Ovary (tissue), 9 donors: ENCODE data around the gene SEC24C. TPM values are rescaled to one million over a fixed set of nuclear protein-coding genes. Genes with fewer than 3 reads are reported as not detected.

Source experiments
- DNase-seq, 5 donors: peaks; one replicate each; pipeline ENCODE4 v3.0.0-alpha.2; 2019 to 2020
- H3K27ac ChIP-seq, 2 donors: fragments of 200-600 bp; one replicate each; pipeline versions ENCODE4 v1.5.1 to v1.8.0; 2019 to 2022
- H3K27me3 ChIP-seq: fragments of 200-600 bp; one replicate; pipeline ENCODE4 v1.8.0; 2022
- H3K36me3 ChIP-seq: fragments of 200-600 bp; sonication (generic); one replicate; pipeline ENCODE4 v1.5.1; 2019
- H3K4me1 ChIP-seq: one replicate; pipeline ENCODE4 v1.8.1; 2013; ENCODE audit warnings: mild to moderate bottlenecking, moderate library complexity; ENCODE audit not compliant: insufficient read depth
- H3K4me3 ChIP-seq: fragments of 200-600 bp; sonication (generic); one replicate; pipeline ENCODE4 v1.5.1; 2017
- H3K9me3 ChIP-seq, 2 donors: fragments of 200-600 bp in 1 of 2; sonication (generic) in 1 of 2; one replicate each; pipeline versions ENCODE4 v1.5.1 to v1.8.1; 2013 to 2019; ENCODE audit warnings: mild to moderate bottlenecking in 1 of 2, moderate library complexity in 1 of 2
- EP300 ChIP-seq: sonication (generic); formaldehyde crosslinking; IDR thresholded peaks from one replicate; pipeline ENCODE4 v1.6.1; 2017; ENCODE audit warnings: antibody characterized with exemption
- POLR2A ChIP-seq: fragments of 450-650 bp; IDR thresholded peaks from one replicate; pipeline ENCODE4 v1.6.1; 2017; ENCODE audit warnings: antibody characterized with exemption, mild to moderate bottlenecking, moderate library complexity
- WGBS, 3 donors: extraction: QIAGEN DNeasy Blood & Tissue Kit in 1 of 3; methylation state at CpG; one replicate each; pipeline versions ENCODE4 v1.1.5 to v1.1.7; 2013 to 2017; 5-methylcytosine and 5-hydroxymethylcytosine counted together
- intact Hi-C, 4 donors: fragments of 100-400 bp; cut with DNase I; formaldehyde crosslinking; loops; one replicate each; pipeline versions ENCODE4 v1.11.0 to v1.15.1; 2022 to 2023
- polyA plus RNA-seq, 2 donors: library from polyadenylated mRNA; stranded (reverse); fragments of 200-250 nt in 1 of 2; fragments of 350-450 nt in 1 of 2; fragmentation: Illumina TruSeq in 1 of 2; extraction: RNeasy Lipid Tissue Mini Kit (QIAGEN cat#74804) in 1 of 2; gene quantifications; one replicate each; pipeline ENCODE4 v1.2.3, GENCODE V29; 2013 to 2014
- small RNA-seq: library from RNA; depleted of rRNA; stranded (forward); fragments of <200 nt; gene quantifications from one replicate; pipeline ENCODE3, GENCODE V24; 2016
- total RNA-seq, 7 donors: library from RNA; depleted of rRNA in 2 of 7; stranded (reverse); fragments of >200 nt in 2 of 7; fragmentation: NEBNext Ultra II Directional in 3 of 7; extraction: Animal tissue kit (Norgen Biotek cat#: 25700) in 3 of 7; gene quantifications; one replicate each; pipeline versions ENCODE4 v1.1.0 to v1.2.4, GENCODE V29; 2016 to 2023
- TF ChIP-seq, protein P1 (sequence below), 3 donors: fragments of 450-650 bp in 2 of 3; fragments of 200-600 bp in 1 of 3; IDR thresholded peaks; one replicate each; pipeline versions ENCODE4 v1.5.1 to v1.8.0; 2016 to 2022; ENCODE audit warnings: antibody characterized with exemption in 3 of 3, mild to moderate bottlenecking in 1 of 3
- donor health status: DM: no; HTN: no; CAD: no; lungs with moderate emphysema.
- donor health status: DM: no; HTN: no; CAD: no.
- donor health status: Bipolar disorder and iron deficiency.
- donor health status: DM: yes; HTN: yes; CAD: no.
- donor health status: DM: no; HTN: no; CAD: no.
- donor health status: DM: yes; HTN: yes; CAD: no.

The SEC24C gene
- total and polyA plus RNA-seq, 9 donors, result 30.3 to 70.4 (median 58.8) TPM

- no peak for DNase-seq
- WGBS, 3 donors, result 86% methylated on average over 10 of the region's 10 CpGs
- Histone ChIP-seq H3K4me1 (no peaks in the 10 kb centered on the region), H3K27ac (no peak overlapping the region), H3K4me3 (no peak overlapping the region), H3K27me3 (no peaks in the 10 kb centered on the region), H3K9me3 (no peaks in the 10 kb centered on the region), H3K36me3 (no peaks in the 10 kb centered on the region)
- intact Hi-C loops, result loop anchor here in 1 of 4 donors (2.0 kb wide), 1 partner anchor 26 kb away; no protein-coding TSS in a partner anchor
- TF ChIP-seq POLR2A (no peak), EP300 (no peak)
- TF ChIP-seq, protein P1, sequence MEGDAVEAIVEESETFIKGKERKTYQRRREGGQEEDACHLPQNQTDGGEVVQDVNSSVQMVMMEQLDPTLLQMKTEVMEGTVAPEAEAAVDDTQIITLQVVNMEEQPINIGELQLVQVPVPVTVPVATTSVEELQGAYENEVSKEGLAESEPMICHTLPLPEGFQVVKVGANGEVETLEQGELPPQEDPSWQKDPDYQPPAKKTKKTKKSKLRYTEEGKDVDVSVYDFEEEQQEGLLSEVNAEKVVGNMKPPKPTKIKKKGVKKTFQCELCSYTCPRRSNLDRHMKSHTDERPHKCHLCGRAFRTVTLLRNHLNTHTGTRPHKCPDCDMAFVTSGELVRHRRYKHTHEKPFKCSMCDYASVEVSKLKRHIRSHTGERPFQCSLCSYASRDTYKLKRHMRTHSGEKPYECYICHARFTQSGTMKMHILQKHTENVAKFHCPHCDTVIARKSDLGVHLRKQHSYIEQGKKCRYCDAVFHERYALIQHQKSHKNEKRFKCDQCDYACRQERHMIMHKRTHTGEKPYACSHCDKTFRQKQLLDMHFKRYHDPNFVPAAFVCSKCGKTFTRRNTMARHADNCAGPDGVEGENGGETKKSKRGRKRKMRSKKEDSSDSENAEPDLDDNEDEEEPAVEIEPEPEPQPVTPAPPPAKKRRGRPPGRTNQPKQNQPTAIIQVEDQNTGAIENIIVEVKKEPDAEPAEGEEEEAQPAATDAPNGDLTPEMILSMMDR (IDR thresholded peaks at IDR 0.05), result no peak
Measured at GRCh38 chr10:73818402-73818801, 74.2 kb downstream of the SEC24C start.

GRCh38 chr10:73819081-73819480, 74.9 kb downstream of the SEC24C start:
- DNase-seq, result no peak
- intact Hi-C loops, result loop anchor here in 1 of 4 donors (2.0 kb wide), 1 partner anchor 26 kb away; no protein-coding TSS in a partner anchor
- H3K27ac ChIP-seq, result no peak overlapping the region
- no peaks in the 10 kb centered on the region for H3K36me3 ChIP-seq
- H3K4me3 ChIP-seq, result no peak overlapping the region
- H3K4me1 ChIP-seq, result no peaks in the 10 kb centered on the region
- H3K9me3 ChIP-seq, result no peaks in the 10 kb centered on the region
- no peak for TF ChIP-seq POLR2A
- TF ChIP-seq, protein P1 (IDR thresholded peaks at IDR 0.05), result no peak
- TF ChIP-seq EP300, result no peak
- 52 to 61% (median 61%) methylated on average over 5 of the region's 5 CpGs for WGBS, 3 donors
- no peaks in the 10 kb centered on the region for H3K27me3 ChIP-seq

DNA sequence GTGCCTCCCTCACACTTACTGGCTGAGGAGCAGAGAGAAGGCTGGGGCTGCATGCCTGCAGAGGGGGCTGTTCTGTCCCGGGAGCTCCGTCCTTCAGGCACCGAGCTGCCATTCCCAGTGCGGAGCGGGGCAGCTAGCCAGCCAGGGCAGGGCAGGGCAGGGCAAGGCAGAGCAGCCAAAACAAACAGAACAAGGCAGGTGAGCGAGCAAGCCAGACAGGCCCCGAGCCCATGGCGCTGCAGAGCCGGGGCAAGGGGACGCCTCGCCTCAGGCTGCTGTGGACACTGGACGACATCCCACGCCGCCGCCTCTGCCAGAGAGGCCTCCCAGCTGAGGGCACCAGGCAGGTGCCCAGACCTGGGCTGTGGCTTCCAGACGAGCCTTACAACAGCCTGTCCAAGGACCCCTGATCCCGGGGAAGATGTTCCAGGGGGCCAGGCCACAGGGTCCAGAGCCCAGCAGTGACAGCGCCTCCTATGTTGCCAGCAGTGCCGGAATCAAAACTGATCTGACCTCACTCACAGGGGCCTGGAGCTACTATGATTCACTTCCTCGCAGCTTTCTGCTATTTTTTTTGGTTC, 75.4 kb downstream of the SEC24C start:
- Histone ChIP-seq H3K4me3 (no peak overlapping the region), H3K36me3 (no peaks in the 10 kb centered on the region), H3K9me3 (no peaks in the 10 kb centered on the region), H3K4me1 (no peaks in the 10 kb centered on the region), H3K27me3 (no peaks in the 10 kb centered on the region), H3K27ac (no peak overlapping the region)
- 79 to 86% (median 83%) methylated on average over 20 of the region's 20 CpGs for WGBS, 3 donors
- TF ChIP-seq, protein P1 (IDR thresholded peaks at IDR 0.05), result no peak
- no peak for TF ChIP-seq EP300
- no peak for TF ChIP-seq POLR2A
- DNase-seq, result no peak
- intact Hi-C loops, result loop anchor here in 1 of 4 donors (2.0 kb wide), 1 partner anchor 25 kb away; no protein-coding TSS in a partner anchor

Small RNAs within 50 kb of the gene (small RNA-seq; reads per million reads assigned to genes)
- gene AC022400.4 (not detected), gene AC022400.9 (not detected), gene RNA5SP320 (not detected), gene ZSWIM8-AS1 (not detected)

Other genes with a start within 250 kb of the SEC24C start
- gene PPP3CB, start 248.3 kb upstream of the SEC24C start, total RNA-seq, result 10 to 100 TPM; 36.8 to 59.9 (median 55.0) TPM
- gene PPP3CB, start 248.3 kb upstream of the SEC24C start, polyA plus RNA-seq, result 10 to 100 TPM; 31.2 to 78.2 TPM
- gene USP54, start 153.0 kb upstream of the SEC24C start, total RNA-seq, result 10 to 100 TPM; 29.0 to 72.7 (median 33.1) TPM
- gene USP54, start 153.0 kb upstream of the SEC24C start, polyA plus RNA-seq, result 10 to 100 TPM in 1 of 2 donors, 1 to 10 TPM in 1; 8.0 to 27.8 TPM
- gene MYOZ1, start 102.9 kb upstream of the SEC24C start, total RNA-seq, result 1 to 10 TPM in 3 of 7 donors, under 1 TPM in 3, not detected in 1; 0.25 to 1.8 (median 0.77) TPM
- gene MYOZ1, start 102.9 kb upstream of the SEC24C start, polyA plus RNA-seq, result 1 to 10 TPM; 1.3 to 6.1 TPM
- gene SYNPO2L, start 88.3 kb upstream of the SEC24C start, total RNA-seq, result under 1 TPM in 3 of 7 donors, not detected in 4; 0.12 to 0.61 (median 0.15) TPM
- under 1 TPM; 0.07 to 0.35 TPM for gene SYNPO2L, start 88.3 kb upstream of the SEC24C start, polyA plus RNA-seq
- 10 to 100 TPM in 2 of 7 donors, 1 to 10 TPM in 5; 2.0 to 11.1 (median 8.4) TPM for gene AGAP5, start 46.3 kb upstream of the SEC24C start, total RNA-seq
- 1 to 10 TPM; 4.7 to 5.6 TPM for gene AGAP5, start 46.3 kb upstream of the SEC24C start, polyA plus RNA-seq
- gene CHCHD1, start 37.7 kb downstream of the SEC24C start, total RNA-seq, result 10 to 100 TPM; 12.5 to 33.4 (median 16.9) TPM
- 10 to 100 TPM; 26.3 to 30.6 TPM for gene CHCHD1, start 37.7 kb downstream of the SEC24C start, polyA plus RNA-seq
- 10 to 100 TPM; 56.1 to 90.7 (median 69.3) TPM for gene ZSWIM8, start 41.2 kb downstream of the SEC24C start, total RNA-seq
- gene ZSWIM8, start 41.2 kb downstream of the SEC24C start, polyA plus RNA-seq, result 10 to 100 TPM; 42.7 to 80.9 TPM
- gene NDST2, start 67.2 kb downstream of the SEC24C start, total RNA-seq, result 10 to 100 TPM; 24.4 to 37.5 (median 30.5) TPM
- 10 to 100 TPM; 16.7 to 17.0 TPM for gene NDST2, start 67.2 kb downstream of the SEC24C start, polyA plus RNA-seq
- gene CAMK2G, start 130.2 kb downstream of the SEC24C start, total RNA-seq, result 10 to 100 TPM in 6 of 7 donors, 1 to 10 TPM in 1; 9.8 to 25.0 (median 16.7) TPM
- gene CAMK2G, start 130.2 kb downstream of the SEC24C start, polyA plus RNA-seq, result 10 to 100 TPM; 12.6 to 42.9 TPM
- 1 to 10 TPM in 4 of 7 donors, under 1 TPM in 3; 0.24 to 7.6 (median 4.6) TPM for gene PLAU, start 166.8 kb downstream of the SEC24C start, total RNA-seq
- gene PLAU, start 166.8 kb downstream of the SEC24C start, polyA plus RNA-seq, result 10 to 100 TPM in 1 of 2 donors, 1 to 10 TPM in 1; 1.7 to 12.6 TPM